ENCODE measurements around the gene SLMAP.

The SLMAP gene

DNA sequence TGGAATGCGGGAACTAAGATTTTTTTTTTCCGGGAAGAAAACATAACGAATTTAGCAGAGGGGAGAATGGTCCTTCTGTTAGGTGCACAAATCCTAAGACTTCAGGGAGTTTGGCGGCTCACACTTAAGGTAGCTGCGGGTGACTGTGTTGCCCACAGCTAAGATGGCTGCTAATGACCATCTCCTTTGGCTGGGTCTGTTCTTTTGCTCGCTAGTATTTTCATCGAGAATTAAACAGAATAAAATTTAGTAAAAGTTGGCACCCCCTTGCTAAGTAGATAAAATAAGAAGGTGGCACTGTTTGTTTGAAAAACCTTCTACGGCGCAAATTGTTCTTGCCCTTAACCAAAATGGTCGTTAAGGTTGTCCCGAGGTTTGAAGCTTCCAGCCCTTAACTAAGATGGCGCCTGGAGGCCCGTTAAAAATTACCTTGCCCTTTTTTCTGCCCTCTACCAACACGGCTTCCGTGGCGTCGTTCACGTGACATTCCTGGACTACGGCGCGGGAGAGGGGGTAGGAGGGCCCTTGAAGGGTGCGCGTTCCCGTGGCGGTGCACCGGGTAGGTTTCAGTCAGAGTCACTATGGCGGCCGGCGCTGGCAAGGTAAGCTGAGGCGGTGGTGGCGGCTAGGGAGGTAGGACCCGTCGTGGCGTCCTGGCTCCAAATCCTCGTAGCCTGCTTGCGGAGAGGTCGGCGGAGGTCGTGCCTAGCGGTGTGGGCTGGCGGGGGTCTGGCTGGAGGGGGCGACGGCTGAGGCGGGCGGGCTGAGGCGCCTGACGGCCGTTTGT is at the start of gene SLMAP:
SLMAP (plus strand) TSS at position 569 of the 787 bp plus-strand sequence. CDS start 1,343 bp downstream, outside the sequence.
- peak; percentile 99 for DNase-seq

- no peak for DNase-seq
Observed at GRCh38 chr3:57706462-57706861, 49.6 kb upstream of the SLMAP start.

GRCh38 chr3:57709031-57709430 is 47.1 kb upstream of the SLMAP start:
- no peak for DNase-seq

DNA sequence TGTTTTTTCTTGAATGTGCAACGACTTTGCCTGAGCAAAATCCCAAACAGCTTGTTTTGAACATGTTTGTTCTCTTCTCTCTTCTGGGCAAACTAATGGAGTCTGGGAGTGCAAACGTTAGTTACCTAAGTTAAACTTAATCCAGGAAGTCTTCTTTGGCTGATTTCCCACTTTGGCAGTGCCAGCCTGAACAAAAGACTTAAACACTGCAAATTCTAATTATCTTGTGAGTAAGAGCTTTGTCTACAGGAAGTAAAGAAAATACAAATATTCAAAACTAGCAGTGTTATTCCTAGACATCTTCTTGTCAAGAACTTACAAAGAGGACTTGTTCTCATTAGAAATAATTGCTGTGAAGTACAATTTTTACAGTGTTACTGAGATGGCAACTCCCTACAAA is 46.5 kb upstream of the SLMAP start:
- DNase-seq = no peak

GRCh38 chr3:57715686-57716085 is 40.4 kb upstream of the SLMAP start:
- no peak for DNase-seq

DNA sequence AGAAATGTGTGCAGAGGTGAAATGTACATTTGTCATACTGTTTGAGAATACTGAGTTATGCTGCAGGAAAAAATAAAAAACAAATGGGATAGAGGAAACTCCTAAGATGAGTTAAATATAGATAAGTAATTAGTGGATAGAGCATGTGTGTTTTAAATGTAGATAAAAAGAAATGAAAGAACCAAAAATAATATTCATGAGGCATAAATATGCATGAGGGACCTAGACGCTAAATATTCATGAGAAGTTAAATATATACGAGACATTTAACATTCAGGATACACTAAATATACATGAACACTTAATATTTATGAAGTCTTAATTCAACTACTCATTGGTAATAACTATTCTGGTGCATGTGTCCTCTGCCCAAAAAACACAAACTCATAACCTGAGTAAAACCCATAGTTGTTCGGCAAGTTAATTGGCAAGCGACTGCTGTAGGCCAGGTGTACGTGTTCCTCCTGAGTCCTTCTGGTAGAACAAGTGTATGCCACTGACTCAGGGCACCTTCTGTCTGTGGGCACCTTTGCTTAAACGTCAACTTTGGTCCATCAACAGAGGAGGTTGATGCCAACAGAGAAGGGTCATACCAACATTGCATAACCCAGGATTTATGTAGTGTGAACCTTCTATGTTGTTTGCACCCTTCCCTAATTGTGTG is 38.8 kb upstream of the SLMAP start:
- DNase-seq = no peak

GRCh38 chr3:57718118-57718517 is 38.0 kb upstream of the SLMAP start:
- DNase-seq = no peak

DNA sequence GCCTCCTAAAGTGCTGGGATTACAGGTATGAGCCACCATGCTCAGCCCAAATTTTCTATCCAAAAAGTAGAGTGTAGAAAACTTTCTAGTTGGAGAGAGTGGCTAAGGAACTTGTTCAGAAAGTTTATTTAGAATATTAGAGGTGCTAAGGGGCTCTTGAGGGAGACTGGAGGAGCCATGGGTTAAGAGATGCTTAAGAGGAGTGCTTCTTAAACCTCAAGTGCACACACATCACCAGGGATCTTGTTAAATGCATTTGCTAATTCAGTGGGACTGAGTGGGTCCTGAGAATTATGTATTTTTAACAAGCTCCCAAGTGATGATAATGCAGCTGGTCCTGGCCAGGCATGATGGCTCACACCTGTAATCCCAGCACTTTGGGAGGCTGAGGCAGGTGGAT is 29.7 kb upstream of the SLMAP start:
- DNase-seq = no peak

GRCh38 chr3:57727106-57727505 is 29.0 kb upstream of the SLMAP start:
- no peak for DNase-seq

DNA sequence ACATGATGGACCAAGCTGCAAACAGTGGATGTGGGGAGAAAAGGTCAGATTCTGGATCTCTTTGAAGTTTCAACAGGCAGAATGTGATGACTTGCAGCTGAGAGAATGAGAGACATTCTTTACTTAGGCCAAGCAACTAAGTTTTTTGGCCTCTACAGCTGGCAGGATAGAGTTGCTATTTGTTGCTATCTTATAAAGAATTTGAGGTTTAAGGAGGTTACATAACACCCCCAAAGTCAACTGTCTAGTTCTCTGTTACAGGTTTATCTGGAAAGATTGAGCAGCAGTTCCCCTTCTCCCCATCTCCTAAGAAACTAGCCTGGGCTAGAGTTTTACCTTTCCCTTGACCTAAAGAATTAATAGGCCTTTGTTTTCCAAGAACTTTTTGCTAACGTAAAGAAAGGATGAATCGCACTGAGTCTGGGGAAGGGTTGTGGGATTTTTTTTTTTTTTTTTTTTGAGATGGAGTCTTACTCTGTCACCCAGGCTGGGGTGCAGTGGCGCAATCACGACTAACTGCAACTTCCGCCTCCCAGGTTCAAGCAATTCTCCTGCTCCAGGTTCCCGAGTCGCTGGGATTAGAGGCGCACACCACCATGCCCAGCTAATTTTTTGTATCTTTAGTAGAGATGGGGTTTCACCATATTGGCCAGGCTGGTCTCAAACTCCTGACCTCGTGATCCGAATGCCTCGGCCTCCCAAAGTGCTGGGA is 26.6 kb upstream of the SLMAP start:
- DNase-seq = peak; percentile 64

DNA sequence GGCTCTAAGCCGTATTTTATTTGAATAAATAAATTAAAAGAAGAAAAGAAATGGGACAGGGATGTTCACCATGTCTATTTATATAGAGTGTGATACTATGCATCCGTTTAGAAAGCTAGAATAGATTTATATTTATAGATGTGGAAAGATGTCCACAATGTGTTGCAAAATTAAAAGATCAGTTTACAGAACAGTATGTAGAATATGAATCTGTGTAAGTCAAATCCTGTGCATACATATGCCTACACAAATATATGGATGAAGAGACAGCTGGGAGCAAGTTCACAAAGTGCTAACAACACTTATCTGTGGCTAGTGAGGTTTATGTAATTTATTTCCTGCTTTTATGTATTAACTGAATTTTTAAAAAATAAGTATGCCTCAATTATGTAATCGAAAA is 25.4 kb upstream of the SLMAP start:
- no peak for DNase-seq

DNA sequence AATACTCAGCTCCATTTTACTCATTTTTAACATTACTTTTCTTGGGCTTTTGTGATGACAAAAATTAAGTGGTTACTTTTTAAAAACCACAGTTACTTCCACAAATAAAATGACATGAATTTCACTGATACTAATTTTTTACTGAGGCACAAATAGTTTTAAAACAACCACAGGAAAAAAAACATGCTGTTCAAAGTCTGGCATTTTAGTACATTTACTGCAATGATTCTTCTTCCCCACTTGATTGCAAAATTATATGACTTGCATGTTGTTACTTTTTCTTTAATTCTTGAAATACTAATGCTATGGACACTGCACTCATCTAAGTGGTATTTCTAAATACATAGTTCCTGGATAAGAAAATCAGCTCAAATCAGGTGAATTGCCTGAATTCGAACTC is 24.8 kb upstream of the SLMAP start:
- DNase-seq = no peak

GRCh38 chr3:57733790-57734189 is 22.3 kb upstream of the SLMAP start:
- no peak for DNase-seq

- no peak for DNase-seq
Observed at GRCh38 chr3:57735405-57735804, 20.7 kb upstream of the SLMAP start.

DNA sequence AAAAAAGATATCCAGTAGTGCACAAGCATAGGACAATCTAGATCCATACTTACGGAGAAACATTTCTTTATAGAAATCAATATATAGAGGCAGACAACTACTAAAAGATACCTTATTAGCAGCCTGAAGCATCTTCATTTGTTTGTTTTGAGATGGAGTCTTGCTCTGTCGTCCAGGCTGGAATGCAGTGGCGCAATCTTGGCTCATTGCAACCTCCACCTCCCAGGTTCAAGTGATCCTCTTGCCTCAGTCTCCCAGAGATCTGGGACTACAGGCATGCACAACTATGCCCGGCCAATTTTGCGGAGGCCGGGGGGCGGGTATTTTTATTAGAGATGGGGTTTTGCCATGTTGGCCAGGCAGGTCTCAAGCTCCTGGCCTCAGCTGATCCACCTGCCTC is 18.3 kb upstream of the SLMAP start:
- DNase-seq = no peak

GRCh38 chr3:57738391-57738790 is 17.7 kb upstream of the SLMAP start:
- DNase-seq = no peak

DNA sequence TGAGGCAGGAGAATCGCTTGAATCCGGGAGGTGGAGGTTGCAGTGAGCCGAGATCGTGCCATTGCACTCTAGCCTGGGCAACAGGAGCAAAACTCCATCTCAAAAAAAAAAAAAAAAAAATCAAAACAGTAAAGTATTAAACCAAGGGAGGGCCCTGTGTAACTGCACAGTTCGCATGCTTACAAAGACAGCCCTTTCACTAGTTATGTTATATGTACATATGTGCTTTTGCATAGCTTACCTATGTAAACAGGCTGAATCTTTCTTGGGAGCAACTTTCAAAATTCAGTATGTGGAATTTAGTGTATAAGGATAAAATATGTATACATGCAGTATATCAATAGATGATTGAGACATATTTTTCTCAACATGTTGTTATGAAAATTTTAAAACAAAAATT is 16.1 kb upstream of the SLMAP start:
- DNase-seq = no peak

GRCh38 chr3:57743496-57743895 is 12.6 kb upstream of the SLMAP start:
- no peak for DNase-seq

- DNase-seq = no peak
Observed at GRCh38 chr3:57745101-57745500, 11.0 kb upstream of the SLMAP start.

GRCh38 chr3:57746156-57747010 is 9.7 kb upstream of the SLMAP start:
- no peak for DNase-seq

- no peak for DNase-seq
Observed at GRCh38 chr3:57749542-57749941, 6.6 kb upstream of the SLMAP start.

GRCh38 chr3:57752307-57752706 is 3.8 kb upstream of the SLMAP start:
- DNase-seq = no peak

GRCh38 chr3:57753016-57753415 is 3.1 kb upstream of the SLMAP start:
- no peak for DNase-seq
